ENCODE data around the gene MMD. TPM values are rescaled to one million over a fixed set of nuclear protein-coding genes. Genes with fewer than 3 reads are reported as not detected.

MMD gene
- total and polyA plus RNA-seq, 8 donors = 1.1 to 7.0 (median 4.1) TPM

- no peak overlapping the region for H3K4me3 ChIP-seq
- ATAC-seq (no peak), DNase-seq (no peak), FAIRE-seq (no peak)
- H3K36me3 ChIP-seq = no peaks in the 10 kb centered on the region
- no peak for TF ChIP-seq CTCF (IDR thresholded peaks at IDR 0.05)
- intact Hi-C loops (cut with DNase I) = no loop called here
- no peaks in the 10 kb centered on the region for H3K4me1 ChIP-seq
- 47 to 61% methylated on average over 2 of the region's 2 CpGs for WGBS, 2 donors
- no peaks in the 10 kb centered on the region for H3K9me3 ChIP-seq
- H3K27me3 ChIP-seq = no peaks in the 10 kb centered on the region
- no peak overlapping the region for H3K27ac ChIP-seq
Observed at GRCh38 chr17:55441544-55441943, 19.9 kb upstream of the MMD start.

- intact Hi-C loops (cut with DNase I) = no loop called here
Observed at GRCh38 chr17:55440391-55440790, 18.8 kb upstream of the MMD start.

GRCh38 chr17:55437159-55437605 is 15.5 kb upstream of the MMD start:
- ATAC-seq = no peak
- TF ChIP-seq CTCF (IDR thresholded peaks at IDR 0.05) = no peak

More at GRCh38 chr17:55440391-55440790, 18.8 kb upstream of the MMD start:
- FAIRE-seq (no peak), ATAC-seq (peak in 1 of 4 donors; percentile 43), DNase-seq (no peak)
- 57 to 65% methylated on average over 3 of the region's 3 CpGs for WGBS, 2 donors
- no peaks in the 10 kb centered on the region for H3K27me3 ChIP-seq
- H3K9me3 ChIP-seq = no peaks in the 10 kb centered on the region
- no peaks in the 10 kb centered on the region for H3K4me1 ChIP-seq
- H3K27ac ChIP-seq = no peak overlapping the region
- no peaks in the 10 kb centered on the region for H3K36me3 ChIP-seq
- TF ChIP-seq CTCF (IDR thresholded peaks at IDR 0.05) = no peak
- H3K4me3 ChIP-seq = no peak overlapping the region

GRCh38 chr17:55436224-55437158 is 14.9 kb upstream of the MMD start:
- no peak for TF ChIP-seq CTCF (IDR thresholded peaks at IDR 0.05)
- Histone ChIP-seq H3K4me1 (peaks cover 8 to 9% (median 9%) of the 10 kb centered on the region in 3 donors), H3K27ac (no peak overlapping the region), H3K9me3 (no peaks in the 10 kb centered on the region), H3K36me3 (no peaks in the 10 kb centered on the region), H3K4me3 (no peak overlapping the region), H3K27me3 (no peaks in the 10 kb centered on the region)
- no peak for FAIRE-seq
- DNase-seq = no peak
- intact Hi-C loops (cut with DNase I) = no loop called here
- ATAC-seq = no peak
- WGBS, 2 donors = 84 to 91% methylated on average over 4 of the region's 4 CpGs

More at GRCh38 chr17:55437159-55437605, 15.5 kb upstream of the MMD start:
- 55 to 58% methylated on average over 5 of the region's 5 CpGs for WGBS, 2 donors
- DNase-seq (no peak), FAIRE-seq (no peak)
- no peaks in the 10 kb centered on the region for H3K36me3 ChIP-seq
- intact Hi-C loops (cut with DNase I) = no loop called here
- no peaks in the 10 kb centered on the region for H3K27me3 ChIP-seq
- H3K27ac ChIP-seq = no peak overlapping the region
- no peak overlapping the region for H3K4me3 ChIP-seq
- no peaks in the 10 kb centered on the region for H3K9me3 ChIP-seq
- peaks cover 8 to 9% (median 9%) of the 10 kb centered on the region in 3 donors for H3K4me1 ChIP-seq

GRCh38 chr17:55435408-55435807 is 13.8 kb upstream of the MMD start:
- Histone ChIP-seq H3K27ac (no peak overlapping the region), H3K27me3 (no peaks in the 10 kb centered on the region), H3K4me1 (peaks cover 8 to 9% (median 9%) of the 10 kb centered on the region in 3 donors), H3K36me3 (no peaks in the 10 kb centered on the region), H3K4me3 (no peak overlapping the region), H3K9me3 (no peaks in the 10 kb centered on the region)
- FAIRE-seq (no peak), ATAC-seq (no peak), DNase-seq (no peak)
- intact Hi-C loops (cut with DNase I) = no loop called here
- 71 to 80% methylated on average over 4 of the region's 4 CpGs for WGBS, 2 donors
- TF ChIP-seq CTCF (IDR thresholded peaks at IDR 0.05) = no peak

Data from pancreas (tissue), 10 donors.